GM21786 (cell line): ENCODE data around the gene SAMD1.

Experiments used
- ATAC-seq: cut with Tn5 transposase; IDR thresholded peaks from one replicate; pipeline ENCODE4 v1.9.1; 2021; ENCODE audit not compliant: unreplicated experiment

SAMD1 gene

GRCh38 chr19:14039181-14039580 lies 51.4 kb downstream of the SAMD1 start:
- ATAC-seq = no peak
